ENCODE results near the gene GINS2.

The GINS2 gene

DNA sequence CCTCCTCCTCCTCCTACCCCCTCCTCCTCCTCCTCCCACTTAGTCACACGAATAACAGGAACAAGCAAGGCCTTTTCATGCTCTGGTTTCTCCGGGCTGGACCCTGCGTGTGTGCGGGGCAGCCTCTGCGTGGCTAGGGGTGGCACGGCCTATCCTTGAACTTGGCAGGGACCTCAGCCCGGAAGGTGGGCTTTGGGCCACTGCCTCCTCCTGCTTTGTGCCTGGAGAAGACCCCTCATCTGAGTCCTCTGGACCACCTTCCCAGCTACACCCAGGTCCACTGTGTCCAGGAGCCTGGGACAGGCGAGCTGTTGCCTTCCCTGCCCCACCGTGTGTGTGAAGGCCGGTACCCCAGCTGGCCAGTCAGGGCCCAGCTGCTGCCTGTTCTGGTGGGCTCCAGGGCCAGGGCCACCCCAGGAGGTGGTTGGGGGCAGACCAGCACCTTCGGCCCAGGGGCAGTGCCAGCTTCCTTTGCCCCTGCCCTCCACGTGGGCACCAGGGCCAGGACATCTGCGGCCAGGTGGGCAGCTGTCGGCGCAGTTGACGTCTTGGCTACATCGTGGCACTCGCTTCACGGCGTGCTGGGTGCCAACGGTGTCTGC is 35.4 kb downstream of the GINS2 start:
- no peak for DNase-seq (ENCODE audit: low spot score)

- DNase-seq (ENCODE audit: low spot score) = peak; percentile 70
These were observed 36.1 kb downstream of the GINS2 start for GRCh38 chr16:85652431-85653221.

DNA sequence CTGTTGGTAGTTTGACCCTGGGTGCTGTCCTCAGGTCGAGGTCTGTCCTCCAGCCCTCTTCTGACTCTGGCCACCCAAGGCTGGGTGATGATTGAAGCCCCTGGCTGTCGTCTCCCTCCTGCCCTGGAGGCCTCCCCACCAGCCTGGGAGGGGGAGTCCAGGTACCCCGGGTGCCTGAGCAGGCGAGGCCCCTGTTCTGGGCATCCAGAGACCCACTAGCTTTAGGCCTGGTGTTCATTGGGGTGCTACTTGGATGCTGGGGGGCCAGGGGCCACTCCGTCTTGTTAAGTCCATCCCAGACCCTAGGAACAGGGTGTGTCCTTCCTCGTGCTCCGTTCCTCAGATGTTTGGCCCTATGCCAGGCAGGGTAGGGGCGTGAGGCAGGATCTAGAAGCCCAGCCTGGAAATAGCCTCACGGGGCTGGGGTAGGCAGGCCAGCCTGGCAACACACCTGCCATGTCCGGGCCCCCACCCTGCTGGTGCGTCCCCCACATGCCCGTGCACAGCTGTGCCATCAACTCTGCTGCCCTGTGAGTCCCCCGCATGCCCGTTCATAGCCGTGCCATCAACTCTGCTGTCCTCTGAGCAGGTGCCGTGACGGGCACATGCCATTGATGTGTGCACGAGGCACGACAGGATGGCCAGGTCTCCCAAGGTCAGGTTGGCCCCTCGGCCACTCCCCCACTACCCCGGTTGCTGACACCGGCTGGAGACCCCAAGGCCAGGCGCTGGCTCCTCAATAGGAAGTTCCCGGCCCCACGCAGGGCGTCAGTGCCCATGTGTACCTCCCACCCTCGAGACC is 36.9 kb downstream of the GINS2 start:
- no peak for DNase-seq (ENCODE audit: low spot score)

GRCh38 chr16:85650844-85651628 is 37.7 kb downstream of the GINS2 start:
- DNase-seq (ENCODE audit: low spot score) = peak; percentile 64

DNA sequence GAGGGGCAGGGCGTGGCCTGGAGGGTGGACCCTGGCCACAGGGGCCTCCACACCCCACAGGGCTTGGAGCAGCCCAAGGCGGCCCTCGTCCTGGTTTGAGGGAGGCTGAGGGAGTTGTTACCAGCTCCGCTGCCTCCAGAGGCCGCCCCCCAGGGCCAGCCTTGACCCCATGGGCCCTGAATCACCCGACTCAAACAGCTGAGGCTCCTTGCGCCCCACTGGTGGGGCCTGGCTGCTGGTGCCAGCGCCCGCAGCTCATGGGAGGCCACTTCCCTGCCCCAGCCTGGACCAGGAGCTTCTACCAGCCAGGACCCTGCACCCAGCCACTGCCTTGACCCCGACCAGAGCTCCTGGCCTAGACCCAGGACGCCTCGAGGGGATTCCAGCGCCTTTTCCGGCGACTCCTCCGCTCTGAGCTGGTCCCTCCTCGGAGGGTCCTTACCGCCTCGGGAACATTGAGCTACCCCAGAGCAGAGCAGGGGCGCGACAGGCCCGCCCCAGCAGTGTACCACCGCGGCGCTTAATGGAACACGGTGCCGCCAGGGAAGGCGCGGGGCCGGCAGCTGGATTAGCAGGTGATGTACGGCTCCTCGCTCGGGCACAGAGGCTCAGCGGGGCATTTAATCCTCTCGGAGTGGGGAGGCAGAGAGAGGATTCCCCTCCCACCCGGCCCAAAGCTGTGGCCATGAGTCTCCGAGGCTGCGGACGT is 38.5 kb downstream of the GINS2 start:
- no peak for DNase-seq (ENCODE audit: low spot score)

DNA sequence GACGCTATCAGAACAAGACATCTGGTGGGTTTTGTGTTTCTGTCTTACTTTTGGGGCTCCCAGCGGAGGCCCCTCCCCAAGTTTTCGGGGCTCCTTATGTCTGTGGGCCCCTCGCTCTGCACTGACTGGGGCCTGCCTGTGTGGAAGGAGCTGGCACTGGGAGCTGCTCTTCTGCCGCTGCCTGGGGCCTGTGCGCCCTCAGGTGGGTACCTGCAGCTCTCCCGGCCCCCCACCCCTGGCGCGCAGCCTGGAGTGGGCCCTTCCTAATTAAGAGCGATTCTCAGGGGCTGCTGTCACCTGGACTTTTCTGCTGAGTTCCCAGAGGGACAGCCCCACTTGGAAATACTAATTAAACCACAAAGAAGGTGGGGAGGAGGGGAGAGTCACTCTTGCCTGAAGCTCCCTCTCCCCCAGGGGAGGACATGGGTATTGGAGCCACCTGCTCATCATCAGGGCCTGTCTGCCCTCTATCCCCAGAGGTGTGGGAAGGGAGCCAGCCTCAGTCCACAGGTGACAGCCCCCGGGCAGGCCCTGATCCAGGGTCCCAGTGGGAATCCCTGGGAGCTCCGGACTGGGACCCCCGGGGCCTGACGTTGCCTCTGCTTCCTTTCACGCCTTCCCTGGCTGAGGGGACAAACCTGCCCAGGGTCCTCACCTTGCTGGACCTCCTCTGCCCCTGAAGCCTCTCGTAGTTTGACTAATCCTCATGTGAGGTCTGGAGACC is 39.2 kb downstream of the GINS2 start:
- no peak for DNase-seq (ENCODE audit: low spot score)

GRCh38 chr16:85648805-85649204 is 39.9 kb downstream of the GINS2 start:
- no peak for DNase-seq (ENCODE audit: low spot score)

DNA sequence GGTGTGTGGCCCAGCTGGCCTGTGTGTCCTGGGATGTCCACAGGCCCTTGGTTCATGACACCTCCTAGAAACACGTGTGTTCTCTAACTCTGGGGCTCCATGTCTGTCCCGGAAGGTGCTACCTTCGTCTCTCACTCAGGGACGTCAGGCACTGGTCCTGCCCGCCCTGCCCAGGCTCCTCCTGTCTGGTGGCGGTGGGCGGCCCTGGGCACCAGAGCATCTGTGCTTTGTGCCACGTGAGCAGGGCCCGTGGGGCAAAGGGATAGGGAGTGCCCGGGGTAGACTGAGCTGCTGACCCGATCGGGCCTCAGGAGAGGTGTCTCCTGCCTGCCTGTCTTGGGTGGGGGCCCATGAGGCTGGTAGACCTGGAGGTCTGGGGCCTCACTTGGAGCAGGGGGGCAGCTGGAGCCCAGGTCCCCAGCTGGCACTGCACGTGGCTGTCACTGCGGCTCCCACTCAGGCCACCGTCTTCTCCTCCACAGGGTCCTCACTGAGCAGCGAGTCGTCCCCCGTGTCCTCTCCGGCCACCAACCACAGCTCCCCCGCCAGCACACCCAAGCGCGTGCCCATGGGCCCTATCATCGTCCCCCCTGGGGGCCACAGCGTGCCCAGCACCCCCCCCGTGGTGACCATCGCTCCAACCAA is 40.6 kb downstream of the GINS2 start:
- no peak for DNase-seq (ENCODE audit: low spot score)

DNA sequence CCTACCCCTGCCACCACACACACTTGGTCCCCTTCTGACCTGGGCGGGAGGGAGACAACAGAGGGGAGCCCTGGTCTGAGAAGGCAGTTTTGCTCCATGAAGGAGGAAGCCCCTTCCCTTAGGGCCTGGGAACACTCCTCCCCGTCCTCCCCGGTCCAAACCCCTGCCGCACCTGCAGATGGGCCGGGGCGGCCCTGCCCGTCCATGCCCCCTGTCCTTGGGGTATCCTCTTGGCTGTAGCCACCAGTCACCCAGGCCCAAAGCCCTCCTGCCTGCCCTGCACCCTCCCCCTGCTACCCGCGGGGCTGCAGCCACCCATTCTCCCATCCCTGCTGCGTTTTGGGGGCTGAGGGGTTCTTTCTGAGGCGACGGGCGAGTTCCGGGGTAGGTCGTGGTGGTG is 41.8 kb downstream of the GINS2 start:
- no peak for DNase-seq (ENCODE audit: low spot score)

DNA sequence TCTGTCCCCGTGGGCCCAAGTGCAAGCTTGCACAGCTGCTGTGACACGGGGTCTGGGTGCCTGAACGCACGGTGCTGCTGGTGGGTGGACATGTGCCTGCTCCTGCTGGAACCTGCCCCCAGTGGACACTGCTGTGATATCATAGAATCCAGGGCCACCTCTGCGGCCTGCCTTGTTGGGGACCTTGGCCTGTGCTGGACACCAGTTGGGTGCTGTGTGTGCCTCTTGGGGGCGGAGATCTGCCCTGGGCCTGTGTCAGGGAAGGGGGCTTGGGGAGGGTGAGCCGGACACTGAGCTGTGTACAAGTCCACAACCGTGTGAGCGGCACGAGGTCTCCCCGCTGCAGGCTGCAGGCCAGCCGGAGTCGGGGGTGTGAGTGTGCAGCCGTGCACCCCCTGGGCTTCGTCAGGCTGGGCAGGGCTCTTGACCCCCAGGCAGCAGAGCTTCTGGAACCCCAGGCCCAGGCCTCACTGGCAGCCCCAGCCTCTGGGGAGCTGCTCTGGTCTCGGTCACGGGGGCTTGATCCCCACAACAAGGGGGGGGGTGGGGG is 42.3 kb downstream of the GINS2 start:
- DNase-seq (ENCODE audit: low spot score) = no peak

GRCh38 chr16:85645021-85645589 is 43.6 kb downstream of the GINS2 start:
- DNase-seq (ENCODE audit: low spot score) = no peak

- DNase-seq (ENCODE audit: low spot score) = no peak
These were observed 44.6 kb downstream of the GINS2 start for GRCh38 chr16:85644093-85644712.

DNA sequence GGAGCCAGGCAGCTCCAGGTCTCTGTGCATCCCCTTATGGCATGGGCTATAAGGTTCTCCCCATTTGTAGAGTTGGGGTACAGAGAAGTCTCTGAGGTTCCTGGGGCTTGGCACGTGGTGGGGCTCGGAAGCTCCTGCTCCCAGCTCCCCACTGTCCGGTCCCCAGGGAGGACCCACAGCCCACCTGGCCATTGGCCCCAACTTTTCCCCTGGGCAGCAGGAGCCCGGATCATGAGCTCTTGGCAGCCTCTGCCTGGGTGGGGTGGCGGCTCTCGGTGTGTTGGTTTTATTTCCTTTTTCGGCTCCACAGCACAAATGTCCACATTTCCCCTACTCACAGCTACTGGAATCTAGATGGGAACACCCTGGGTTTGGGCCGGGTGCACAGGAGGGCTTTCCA is 45.1 kb downstream of the GINS2 start:
- DNase-seq (ENCODE audit: low spot score) = no peak

- no peak for DNase-seq (ENCODE audit: low spot score)
These were observed 45.9 kb downstream of the GINS2 start for GRCh38 chr16:85642762-85643358.

- no peak for DNase-seq (ENCODE audit: low spot score)
These were observed 47.0 kb downstream of the GINS2 start for GRCh38 chr16:85641776-85642176.

- DNase-seq (ENCODE audit: low spot score) = no peak
These were observed 47.4 kb downstream of the GINS2 start for GRCh38 chr16:85641305-85641704.

DNA sequence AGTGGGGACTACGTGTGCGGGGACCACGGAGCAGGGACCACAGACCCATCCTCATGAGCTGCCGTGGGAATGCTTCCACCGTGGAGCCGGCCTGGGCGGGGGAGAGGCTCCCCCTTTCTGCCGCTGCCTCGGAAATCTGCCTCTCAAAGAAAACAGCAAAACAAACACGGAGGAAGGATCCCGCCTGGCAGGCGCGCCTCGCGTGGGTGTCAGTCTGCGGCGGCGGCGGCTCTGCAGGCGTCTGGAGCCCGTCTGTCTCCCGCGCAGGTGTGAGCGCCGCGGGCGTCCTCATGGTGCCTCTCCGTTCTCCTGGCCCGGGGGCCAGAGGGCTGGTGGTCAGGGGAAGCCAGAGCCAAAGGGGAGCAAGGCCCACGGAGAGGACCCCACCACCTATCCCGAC is 48.2 kb downstream of the GINS2 start:
- DNase-seq (ENCODE audit: low spot score) = no peak

DNA sequence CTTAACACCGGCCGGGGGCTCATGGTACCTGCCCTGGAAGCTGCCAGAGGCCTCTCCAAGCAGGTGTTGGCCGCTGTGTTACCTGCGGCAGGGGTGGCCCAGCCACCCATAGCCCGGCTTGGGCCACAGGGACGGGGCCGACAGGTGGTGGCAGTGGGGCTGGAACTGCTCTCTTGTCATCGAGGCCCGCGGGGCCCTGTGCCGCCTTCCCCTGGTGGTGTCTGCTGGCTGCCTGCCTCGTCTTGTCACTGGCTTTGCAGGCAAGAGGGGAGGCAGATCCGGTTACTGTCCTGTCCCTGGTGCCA is 48.5 kb downstream of the GINS2 start:
- no peak for DNase-seq (ENCODE audit: low spot score)
